ENCODE measurements around the gene UBA1.
A peak's percentile ranks its signal among the peaks of the same experiment; 100 is the strongest.
"Not testable (repeated sequence)": the region's sequence is repeated elsewhere in the genome, so short reads cannot be mapped to it uniquely, and the experiment has no call there.

Gene UBA1

DNA sequence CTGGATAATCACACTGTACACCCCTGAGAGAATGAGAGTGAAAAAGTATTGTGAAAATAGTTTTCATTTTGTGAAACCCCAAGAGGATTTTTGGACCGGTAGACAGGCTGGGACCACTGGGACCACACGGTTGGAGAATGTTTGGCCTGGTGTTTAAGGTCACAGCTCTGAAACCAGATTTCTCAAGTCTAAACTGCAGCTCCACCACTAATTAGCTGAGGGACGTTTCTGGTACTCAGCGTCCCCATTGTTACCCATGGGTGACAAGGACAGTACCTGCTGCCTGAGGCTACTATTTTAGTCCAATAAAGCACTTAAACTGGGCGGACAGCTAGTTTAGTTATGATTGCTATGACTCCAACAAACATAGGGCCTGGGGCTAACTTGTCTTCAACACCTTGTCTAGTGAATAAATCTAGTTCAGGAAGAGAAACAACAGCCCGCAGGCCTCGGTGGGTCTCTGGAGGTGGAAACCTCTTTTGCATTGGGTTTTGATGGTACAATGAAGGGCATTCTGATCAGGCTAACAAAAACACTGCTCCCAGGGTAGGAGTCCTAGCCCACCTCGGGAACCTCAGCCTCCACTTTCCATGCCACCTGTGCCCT is 38.7 kb downstream of the UBA1 start:
- DNase-seq, result no peak

DNA sequence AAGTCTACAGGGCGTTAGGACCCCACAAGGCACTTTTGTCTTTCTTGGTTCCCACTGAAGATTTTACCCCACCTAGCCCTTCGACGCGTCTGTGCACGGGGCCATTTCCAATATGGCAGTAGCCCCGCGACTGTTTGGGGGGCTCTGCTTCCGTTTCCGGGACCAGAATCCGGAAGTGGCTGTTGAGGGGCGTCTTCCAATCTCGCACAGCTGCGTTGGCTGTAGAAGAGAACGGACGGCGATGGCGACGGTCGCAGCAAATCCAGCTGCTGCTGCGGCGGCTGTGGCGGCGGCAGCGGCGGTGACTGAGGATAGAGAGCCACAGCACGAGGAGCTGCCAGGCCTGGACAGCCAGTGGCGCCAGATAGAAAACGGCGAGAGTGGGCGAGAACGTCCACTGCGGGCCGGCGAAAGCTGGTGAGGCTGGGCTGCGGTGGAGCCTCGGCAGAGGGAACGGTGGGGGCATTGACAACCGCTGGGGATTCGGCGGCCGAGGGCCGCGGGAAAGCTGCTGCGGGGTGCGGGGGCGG is 39.2 kb downstream of the UBA1 start, which contains the start of gene USP11:
Gene USP11 (plus strand): TSS at position 207 of the 530 bp plus-strand sequence. CDS start 35 bp downstream, at position 242.
- DNase-seq, result no peak

DNA sequence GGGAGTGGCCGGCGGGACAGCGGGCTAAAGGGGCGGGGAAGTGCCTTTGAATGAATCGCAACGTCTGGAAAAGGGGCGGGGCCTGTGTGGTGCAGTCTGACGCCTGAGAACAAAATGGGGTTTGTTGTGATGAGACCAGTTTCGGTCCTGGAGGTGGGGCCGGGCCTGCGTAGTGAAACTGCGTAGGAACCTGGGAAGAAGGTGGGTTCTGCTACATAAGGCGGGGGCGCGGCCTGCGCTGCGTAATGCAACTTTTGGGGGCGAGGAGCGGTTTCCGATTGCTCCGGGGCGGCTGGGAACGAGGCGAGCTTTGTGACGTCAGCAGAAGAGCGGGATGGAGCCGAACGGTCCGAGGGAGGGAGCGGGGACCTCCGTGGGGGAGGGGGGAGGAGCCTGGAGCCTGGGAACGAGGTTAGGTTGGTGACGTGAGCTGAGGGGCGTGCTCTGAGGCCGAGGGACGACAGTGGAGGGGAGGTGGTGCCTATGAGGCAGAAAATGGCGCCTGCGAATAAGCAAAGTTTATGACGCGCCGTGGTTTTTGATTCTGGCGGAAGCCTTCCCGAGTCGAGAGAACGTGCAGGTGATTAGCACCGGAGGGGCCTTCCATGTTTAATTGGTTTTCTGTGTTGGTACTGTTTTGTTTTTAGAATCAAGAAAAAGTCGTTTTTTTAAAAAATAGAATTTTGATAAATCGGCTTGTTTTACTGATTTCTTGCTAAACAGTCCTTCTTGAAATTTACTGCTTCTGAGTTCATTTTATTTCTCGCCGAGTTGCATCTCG is 39.9 kb downstream of the UBA1 start:
- DNase-seq, result peak; percentile 91

DNA sequence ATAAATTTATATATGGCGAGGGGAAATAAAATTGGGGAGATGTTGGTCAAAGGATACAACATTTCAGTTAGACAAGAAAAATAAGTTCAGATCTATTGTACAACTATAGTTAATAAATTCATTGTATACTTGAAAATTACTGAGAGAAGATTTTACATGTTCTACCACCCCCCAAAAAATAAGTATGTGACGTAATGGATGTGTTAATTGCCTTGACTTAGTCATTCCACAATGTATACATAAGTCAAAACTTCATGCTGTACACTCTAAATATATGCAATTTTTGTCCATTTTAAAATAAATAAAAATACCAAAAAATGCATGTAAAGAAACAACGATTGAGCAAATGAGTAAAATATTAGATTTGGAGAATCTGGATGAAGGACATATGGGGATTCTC is 41.0 kb downstream of the UBA1 start:
- no peak for DNase-seq

DNA sequence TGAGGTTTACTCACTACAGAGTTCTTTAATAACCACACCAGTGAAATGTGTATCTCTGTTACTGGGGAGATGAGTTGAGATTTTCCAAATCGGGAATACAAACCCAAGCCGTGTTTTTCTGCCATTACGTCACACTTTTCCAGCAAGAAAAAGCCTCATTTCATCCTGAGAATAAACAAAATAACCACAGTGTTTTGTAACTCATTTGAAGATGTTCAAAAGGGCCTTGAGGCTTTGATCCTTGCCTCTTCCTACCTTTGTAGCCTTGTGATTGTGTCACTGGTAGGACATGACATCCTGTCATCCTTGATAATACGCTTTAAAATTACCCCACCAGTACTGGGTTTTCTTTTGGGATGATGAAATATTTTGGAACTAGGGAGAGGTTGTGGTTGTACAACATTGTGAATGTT is 42.1 kb downstream of the UBA1 start:
- DNase-seq, result no peak

DNA sequence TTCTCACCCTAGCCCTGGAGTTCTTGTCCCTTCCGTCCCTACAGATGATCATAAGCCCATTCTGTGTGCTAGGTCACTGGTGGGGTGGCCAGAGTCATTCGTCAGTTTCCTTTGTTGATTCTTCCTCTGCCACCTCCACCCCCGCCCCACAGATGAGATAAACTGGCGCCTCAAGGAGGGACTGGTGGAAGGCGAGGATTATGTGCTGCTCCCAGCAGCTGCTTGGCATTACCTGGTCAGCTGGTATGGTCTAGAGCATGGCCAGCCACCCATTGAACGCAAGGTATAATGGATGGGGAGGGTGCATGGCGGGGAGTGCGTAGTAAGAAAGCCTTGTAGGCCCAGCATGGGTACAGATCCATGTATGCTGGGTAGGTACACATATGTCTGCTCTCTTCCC is 45.6 kb downstream of the UBA1 start:
- DNase-seq, result no peak

DNA sequence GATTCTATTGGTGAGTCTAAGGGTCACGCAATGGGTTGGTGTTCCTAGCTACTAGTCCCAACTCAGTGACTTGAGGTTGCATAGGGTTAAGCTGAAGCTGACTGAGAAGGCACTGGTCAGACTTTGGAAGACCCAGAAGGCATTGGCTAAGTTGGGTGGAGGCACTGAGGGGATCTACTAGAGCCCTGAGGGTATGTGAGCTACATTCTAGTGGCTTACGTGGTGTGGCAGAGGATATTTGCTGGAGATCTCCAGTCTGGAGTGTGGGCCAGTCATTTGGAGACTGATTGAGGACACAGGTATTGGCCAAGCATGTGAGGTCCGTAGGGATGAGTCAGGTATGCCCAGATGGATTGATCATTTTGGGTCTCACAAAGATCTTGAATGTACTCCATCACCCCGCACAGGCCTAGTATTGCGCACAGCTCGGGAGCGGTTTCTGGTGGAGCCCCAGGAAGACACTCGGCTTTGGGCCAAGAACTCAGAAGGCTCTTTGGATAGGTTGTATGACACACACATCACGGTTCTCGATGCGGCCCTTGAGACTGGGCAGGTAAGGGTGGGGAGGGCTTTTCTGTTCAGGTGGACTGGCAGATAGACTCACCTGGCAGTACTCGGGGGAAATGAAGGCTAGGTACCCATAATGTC is 46.4 kb downstream of the UBA1 start:
- no peak for DNase-seq

DNA sequence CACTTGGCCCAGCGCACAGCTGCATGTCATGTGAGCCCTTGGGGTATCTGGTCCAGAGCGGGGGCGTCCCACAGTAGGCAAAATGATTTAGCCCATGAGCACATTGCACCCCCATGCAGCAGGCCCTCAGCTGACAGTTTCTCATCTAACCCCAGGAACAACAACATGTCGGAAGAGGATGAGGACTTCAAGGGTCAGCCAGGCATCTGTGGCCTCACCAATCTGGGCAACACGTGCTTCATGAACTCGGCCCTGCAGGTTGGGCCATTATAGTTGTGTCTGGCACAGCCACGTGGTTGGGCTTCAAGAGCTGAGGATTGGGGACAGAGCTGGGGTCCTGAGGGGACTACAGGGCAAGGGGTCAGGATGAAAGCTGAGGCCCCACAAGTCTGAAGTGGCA is 47.0 kb downstream of the UBA1 start:
- no peak for DNase-seq

DNA sequence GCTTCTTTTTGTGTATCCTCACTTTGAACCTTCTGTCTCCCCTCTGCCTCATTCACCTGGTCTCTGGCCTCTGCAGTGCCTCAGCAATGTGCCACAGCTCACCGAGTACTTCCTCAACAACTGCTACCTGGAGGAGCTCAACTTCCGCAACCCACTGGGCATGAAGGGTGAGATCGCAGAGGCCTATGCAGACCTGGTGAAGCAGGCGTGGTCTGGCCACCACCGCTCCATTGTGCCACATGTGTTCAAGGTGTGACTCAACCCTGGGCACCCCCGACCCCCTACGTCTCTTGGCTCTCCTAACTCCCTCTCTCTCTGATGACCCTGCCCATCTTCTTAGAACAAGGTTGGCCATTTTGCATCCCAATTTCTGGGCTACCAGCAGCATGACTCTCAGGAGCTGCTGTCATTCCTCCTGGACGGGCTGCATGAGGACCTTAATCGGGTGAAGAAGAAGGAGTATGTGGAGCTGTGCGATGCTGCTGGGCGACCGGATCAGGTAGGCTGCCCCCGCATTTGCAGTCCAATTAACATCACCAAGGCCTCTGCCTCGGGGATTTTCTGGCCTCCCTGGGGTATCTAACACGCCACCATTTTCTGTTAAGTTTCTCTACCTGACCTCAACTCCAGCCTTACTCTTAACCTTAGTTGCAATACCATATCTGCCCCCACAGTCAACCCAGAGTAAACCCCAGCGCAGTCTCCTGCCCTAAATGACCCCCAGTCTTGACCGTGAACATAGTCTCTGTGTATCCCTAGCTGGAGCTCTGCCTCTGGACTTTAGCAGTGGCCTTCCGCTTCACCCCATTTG is 47.8 kb downstream of the UBA1 start:
- DNase-seq, result no peak

DNA sequence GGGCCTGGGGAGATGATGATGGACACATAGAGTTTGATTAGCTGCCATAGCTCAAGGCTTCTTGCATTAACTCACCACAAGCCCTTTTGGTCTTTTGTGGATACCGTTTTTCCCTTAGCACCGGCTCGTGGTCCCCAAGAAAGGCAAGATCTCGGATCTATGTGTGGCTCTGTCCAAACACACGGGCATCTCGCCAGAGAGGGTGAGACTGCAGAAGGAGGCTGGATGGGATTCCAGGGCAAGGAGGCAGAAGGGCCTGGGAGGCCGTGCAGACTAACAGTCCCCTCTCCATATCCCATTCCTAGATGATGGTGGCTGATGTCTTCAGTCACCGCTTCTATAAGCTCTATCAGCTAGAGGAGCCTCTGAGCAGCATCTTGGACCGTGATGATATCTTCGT is 48.7 kb downstream of the UBA1 start:
- no peak for DNase-seq

DNA sequence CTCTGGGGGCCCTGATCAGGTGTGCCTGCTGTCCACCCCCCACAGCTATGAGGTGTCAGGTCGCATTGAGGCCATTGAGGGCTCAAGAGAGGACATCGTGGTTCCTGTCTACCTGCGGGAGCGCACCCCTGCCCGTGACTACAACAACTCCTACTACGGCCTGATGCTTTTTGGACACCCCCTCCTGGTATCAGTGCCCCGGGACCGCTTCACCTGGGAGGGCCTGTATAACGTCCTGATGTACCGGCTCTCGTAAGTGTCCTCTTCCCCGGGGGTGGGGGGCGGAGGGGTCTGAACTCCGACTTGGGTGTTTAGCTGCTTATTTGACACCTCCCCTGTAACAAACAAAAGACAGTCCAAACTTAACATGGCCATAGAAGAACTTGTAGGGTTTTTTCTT is 49.7 kb downstream of the UBA1 start:
- DNase-seq, result no peak

DNA sequence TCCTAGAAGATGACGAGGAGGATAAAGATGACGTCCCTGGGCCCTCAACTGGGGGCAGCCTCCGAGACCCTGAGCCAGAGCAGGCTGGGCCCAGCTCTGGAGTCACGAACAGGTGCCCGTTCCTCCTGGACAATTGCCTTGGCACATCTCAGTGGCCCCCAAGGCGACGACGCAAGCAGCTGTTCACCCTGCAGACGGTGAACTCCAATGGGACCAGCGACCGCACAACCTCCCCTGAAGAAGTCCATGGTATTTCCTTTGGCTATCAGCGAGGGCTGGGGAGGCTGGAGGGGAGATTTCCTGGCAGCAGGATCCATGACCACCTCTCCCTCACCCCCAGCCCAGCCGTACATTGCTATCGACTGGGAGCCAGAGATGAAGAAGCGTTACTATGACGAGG is 51.0 kb downstream of the UBA1 start:
- no peak for DNase-seq

DNA sequence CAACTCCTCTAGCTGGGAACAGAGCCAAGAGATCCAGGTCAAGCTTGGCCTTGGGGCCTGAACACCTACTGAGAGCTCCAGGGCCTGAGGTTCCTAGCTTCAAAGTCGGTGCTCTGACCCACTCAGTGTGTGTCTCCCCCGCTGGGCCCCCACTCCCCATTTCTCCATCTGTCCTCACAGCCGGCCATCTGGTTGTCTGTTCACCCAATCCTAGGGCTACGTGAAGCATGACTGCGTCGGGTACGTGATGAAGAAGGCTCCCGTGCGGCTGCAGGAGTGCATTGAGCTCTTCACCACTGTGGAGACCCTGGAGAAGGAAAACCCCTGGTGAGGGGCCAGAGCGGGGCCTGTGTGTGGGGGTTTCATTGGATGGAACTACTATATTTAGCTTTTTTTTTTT is 51.5 kb downstream of the UBA1 start:
- DNase-seq, result no peak

DNA sequence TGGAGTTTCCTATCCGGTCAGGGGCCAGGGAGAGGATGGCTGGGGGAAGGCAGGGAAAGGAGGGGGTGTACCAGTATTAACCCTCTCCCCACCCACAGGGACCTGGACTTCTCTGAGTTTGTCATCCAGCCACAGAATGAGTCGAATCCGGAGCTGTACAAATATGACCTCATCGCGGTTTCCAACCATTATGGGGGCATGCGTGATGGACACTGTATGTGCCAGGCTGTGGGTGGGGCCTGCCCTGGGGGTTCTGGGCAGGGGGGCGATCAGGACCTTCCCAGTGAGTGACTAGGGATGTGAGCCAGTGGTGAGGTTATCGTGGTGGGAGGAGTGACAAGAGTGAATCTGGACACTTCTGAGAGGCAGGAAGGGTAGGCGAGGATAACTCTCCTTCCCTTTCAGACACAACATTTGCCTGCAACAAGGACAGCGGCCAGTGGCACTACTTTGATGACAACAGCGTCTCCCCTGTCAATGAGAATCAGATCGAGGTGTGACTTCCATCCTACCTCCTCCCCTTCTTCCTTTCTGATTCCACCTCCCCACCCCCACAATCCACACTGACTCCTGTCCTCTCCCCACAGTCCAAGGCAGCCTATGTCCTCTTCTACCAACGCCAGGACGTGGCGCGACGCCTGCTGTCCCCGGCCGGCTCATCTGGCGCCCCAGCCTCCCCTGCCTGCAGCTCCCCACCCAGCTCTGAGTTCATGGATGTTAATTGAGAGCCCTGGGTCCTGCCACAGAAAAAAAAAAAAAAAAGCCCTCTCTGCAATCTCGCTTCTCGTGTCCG is 53.8 kb downstream of the UBA1 start:
- DNase-seq, result no peak

DNA sequence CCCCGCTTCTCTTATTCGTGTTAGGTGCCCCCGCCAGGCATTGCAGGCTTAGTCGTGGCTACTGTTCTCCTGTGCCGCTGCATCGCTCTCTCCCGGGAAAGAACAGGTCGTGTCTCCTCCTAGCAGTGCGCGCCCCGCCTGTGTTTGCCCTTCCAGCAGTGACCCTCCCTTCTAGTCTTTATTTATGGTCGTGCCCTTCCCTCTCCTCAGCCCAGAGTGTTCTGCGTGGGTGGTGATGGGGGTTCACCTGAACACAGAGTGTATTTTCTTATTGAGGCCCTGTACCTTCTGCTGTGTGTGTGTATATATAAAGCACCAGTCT is 54.3 kb downstream of the UBA1 start:
- DNase-seq, result no peak

DNA sequence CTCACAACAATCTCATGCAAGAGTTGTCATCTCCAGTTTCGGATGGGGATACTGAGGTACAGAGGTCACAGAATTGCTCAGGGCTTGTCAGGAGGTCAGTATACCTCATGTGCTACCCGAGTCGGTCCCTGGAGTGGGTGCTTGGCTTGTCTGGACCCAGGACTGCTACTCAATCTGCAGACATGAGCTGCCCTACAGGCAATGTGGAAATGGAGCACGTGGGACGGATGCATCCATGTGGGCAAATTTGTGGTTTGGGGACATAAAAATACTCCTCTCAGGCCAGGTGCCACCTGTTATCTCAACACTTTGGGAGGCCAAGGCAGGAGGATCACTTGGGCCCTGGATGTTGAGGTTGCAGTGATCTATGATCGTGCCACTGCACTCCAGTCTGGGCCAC is 54.9 kb downstream of the UBA1 start:
- DNase-seq, result no peak

DNA sequence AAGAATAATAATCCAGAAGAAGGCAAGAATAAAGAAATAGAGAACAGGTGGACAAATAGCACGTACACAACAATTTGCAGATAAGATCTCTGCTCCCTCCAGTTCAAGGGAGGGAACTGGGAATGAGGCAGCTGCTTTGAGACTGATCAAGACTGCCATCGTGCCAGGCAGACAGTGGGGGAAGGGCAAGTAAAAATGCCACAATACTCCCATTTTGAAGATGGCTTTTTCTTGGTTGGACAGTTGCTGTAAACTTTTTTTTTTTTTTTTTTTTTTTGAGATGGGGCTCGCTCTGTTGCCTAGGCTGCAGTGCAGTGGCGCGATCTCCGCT is 56.4 kb downstream of the UBA1 start:
- no peak for DNase-seq

DNA sequence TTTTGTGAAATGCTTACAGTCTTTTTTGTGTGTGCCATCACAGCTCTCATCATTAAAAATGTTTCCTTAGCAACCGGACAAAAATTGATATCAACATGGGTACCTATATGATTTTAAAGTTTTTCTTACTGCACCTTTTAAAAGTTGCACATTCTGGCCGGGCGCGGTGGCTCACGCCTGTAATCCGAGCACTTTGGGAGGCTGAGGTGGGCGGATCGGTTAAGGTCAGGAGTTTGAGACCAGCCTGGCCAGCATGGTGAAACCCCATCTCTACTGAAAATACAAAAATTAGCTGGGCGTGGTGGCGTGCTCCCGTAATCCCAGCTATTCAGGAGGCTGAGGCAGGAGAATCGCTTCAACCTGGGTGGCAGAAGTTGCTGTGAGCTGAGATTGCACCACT is 64.0 kb downstream of the UBA1 start:
- DNase-seq, result not testable (repeated sequence)

Measured in GF-D8 (cell line).